DMS 273 (cell line): ENCODE data around the gene UBXN11.
"Not testable (repeated sequence)": the region's sequence is repeated elsewhere in the genome, so short reads cannot be mapped to it uniquely, and the experiment has no call there.

Source experiments
- DNase-seq: peaks from one replicate; lab custom pipeline; 2025; ENCODE audit not compliant: unreplicated experiment; lab: John Stamatoyannopoulos, UW

Gene UBXN11

DNA sequence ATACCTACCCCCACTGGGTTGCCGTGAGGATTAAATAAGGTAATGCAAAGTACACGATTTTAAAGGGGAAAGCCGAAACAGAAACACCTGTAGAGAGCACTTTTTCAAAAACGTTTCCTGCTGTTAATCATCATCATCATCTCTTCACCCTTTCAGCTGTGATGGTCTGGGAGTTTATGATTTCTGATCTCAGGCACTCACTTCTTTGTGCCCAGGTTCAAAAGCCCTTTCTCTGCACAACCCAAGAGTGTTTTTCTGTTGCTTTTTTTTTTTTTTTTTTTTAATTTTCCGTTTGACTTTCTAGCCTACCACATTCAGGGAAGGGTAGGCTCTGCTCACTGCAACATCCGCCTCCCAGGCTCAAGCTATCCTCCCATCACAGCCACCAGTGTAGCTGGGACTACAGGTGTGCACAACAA is 936 bp upstream of the UBXN11 start:
- DNase-seq = no peak

DNA sequence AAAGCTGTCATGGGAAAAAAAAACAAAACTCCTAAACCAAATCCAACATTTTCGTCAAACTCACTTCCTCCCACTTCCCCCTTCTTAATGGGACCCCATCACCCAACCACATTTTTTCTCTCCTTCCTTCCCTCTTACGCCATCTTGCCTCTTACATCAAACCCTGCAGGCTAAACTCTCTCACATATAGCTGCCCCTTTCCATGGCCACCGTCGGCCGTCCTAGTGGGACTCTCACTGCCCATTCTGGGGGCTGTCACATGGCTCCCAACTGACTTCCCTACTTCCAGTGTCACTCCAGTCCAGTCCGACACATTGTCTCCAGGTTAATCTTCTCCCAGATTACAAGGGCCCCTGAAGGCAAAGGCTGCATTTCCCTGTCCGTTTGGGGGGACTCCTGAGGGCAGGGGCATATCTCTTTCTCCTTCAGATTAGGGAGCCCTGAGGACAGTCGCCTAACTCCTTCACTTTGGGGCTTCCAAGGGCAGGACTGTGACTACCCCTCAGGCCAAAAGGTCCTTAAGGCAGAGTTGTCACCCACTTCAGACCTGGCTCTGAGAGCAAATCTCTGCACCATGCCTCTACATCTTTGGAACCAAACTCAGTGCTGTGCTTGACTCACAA is 658 bp downstream of the UBXN11 start:
- no peak for DNase-seq

DNA sequence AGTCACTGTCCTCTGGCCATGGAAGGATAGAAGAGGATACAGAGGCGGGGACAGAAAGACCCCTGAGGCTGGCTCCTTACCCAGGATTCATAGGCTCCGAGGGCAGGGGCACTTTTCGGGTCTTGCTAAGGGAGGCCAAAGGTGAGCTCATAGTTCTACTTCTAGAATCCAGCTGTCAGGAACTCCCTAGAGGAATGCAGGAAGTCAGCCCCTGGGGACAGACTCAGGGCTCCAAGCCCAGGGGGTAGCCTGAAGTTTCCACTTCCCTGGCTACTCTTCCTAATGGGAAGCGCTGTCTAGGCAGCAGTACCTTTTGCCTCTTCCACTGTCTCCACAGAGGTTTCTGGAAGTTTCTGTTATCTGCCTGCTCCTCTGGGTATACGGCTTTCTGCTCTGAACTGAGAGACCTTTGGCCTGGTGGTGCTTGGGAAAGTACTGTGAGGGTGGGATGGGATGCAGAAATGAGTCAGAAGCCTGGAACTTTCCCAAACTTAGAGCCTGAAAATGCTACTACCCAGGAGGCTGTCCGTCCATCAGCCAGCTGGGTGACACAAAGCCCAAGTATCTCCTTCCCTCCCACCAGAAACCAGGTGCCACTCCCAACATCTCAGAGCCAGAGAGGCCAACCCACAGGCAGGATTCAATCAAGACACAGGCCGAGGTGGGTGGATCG is 3.6 kb downstream of the UBXN11 start:
- DNase-seq = peak; percentile 39

DNA sequence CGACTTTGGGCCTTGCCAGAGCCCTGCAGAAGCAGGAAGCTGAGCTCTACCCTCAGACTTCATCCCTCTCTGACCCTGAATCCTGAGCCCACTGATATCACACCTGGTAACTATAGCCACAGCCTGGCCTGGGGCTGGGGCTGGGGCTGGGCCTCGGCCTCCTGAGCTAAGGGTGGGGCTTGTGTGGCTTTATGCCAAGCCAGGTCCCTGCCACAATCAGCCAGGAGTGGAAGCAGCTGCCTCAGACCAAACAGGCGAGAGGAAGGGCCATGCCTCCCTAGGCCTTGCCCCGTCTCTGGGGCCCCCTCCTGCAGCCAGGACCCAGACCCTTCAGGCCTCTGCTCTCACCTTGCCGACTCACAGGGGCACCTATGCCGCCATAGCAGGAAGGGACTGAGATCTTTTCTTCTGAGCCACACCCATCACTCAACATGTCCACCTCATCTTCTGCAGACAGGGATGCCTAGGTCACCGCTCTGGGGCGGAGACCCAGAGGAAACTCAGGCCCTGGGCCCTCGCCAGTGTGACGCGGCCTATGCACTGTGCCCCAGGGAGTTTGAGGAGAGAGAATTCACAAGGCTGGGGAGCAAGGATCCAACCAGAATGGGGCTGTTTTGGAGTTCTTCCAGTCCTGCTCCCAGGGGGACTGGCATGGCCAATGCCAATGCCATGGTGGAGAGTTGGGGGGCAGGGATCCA is 5.7 kb downstream of the UBXN11 start:
- DNase-seq = no peak

DNA sequence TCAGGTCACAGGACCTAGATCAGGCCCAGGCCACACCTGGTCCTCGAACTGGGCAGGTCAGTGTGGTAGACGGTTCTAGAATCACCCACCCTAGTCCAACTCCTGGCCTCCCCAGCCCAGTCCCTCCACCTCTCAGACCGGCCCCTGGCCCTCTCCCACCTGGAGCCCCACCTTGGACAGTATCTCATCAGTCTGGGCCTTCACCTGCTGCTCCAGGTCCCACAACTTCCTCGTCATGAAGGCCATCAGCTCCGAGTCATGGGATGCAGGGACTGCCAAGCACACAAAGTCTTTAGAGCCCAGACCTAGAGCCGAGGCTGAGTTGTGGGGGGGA is 8.7 kb downstream of the UBXN11 start:
- no peak for DNase-seq

DNA sequence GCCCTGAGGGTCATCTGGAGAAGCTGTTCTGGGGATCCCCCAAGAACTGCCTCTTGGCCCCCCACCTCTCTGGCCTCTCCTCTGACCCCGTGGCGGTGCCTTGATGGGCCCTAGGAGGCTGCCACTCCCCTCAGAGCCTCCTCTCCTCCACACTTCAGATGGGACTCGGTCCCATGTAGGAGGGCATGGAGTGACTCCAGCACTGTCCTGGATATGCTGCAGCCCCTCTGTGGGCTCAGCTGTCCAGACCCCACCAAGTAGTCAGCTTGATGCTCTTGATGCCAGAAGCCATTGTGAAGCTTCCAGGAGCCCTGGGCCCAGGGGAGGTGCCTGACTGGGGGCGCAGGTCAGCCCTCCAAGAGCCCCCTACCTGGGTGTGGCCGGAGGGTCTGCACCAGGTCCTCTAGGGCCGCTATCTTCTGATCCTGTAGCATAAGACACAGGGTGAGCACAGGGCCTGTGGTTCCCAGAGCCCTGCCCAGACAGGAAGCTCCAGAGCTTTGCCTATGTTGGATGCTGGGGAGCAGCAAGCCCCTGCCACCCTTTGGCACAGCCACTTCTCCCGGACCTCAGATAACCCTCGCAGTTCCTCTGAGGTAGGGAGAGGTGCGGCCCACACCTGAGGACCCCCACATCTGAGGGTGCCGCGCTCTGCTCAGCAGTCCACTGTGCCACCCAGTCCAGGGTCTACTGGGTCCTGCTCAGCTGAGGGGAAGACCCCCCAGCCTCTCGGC is 9.2 kb downstream of the UBXN11 start:
- no peak for DNase-seq

DNA sequence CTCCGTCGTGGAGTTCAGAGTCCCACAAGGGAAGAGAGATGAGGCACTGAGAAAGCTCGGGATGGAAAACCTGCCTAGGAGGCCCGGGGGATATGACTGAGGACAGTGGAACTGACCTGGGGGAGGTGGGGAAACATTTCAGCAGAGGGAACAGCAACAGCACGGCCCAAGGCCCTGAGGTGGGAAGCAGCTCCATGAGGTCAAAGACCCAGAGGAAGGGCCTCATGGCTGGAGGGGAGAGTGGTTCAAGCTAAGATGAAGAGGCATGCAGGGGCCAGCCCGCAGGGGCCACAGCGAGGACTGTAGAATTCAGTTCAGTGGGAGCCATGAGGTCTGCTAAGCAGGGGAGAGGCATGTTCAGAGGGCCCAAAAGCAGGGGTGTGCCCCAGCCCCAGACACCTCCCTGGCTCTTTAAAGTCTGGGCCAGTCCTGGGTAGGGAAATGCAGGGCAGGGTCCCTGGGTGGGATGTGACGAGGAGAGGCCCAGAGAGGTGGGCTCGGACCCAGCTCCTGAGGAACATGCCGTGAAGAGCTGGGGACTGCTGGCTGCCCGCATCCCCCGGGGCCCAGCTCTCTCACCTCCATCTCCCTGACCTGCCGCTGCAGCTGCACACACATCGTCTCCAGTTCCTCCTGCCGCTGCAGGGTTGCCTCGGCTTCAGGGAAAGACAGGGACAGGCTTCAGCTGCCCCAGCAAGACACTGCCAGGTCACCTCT is 9.9 kb downstream of the UBXN11 start:
- DNase-seq = no peak

DNA sequence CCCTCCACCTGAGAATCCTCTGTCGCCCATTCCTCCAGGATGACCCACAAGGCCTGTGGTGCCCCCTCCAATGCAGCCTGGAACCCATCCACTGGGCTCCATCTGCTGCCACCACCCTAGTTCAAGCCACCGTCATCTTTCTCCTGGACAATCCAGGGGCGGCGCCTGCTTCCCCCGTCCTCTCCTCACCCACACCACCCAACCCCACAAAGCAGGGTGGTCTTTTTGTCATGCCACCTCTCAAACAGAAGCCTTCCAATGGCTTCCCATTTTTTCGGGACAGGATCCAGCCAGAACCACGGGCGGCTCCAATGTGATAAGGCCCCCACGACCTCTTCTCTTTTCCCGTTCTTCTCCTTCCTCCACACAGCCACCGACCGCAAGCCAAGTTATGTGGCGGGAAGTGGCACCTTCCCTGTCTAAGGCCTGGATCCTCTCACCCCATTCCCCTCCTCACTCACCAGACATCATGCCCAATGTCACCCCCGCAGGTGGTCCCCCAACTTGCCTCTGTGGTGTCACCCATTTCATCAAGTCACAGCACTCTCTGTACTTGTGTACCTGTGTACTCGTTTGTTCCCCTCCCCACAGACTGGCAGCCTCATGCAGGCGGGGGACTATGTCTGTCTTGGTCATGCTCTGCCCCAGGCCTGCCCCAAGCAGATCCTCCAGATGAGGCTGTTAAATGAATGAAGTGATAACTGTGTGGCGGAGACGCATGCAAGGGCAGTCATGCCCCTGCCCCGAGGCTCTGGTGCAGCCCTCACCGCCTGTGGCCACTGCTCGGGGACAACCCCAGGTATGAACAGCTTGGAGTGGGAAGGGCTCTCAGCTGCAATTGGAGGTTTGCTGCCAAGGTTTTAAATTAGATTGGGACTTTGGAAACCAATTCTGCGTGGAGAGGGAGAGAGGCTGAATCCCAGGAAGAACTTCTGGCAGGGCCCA is 11.0 kb downstream of the UBXN11 start:
- no peak for DNase-seq

DNA sequence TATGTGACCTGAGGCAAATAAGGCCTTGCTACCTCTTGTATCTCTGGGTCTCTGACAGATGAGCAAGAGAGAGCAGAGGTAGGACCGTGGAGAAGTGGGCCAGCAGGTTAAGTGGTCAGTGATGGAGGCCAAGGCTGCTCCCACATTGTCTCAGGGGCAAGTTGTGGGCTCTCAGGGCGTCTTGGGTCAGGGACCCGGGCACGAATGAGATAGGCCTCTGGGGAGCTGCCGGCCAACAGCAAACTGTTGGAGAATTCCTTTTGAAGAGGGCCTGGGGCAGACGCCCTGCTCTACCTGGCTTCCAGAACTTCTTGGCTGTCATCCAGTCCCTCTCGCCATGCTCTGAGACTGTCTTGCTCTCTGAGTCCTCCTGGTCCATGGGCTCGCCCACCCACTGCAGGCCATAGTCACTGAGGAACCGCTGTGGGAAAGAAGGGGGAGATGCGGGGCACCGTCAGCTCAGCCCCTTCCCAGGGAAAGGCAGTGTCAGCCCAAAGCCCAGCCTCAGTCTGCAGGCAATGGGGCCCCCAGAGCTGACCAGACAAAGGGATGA is 12.4 kb downstream of the UBXN11 start:
- DNase-seq = no peak

DNA sequence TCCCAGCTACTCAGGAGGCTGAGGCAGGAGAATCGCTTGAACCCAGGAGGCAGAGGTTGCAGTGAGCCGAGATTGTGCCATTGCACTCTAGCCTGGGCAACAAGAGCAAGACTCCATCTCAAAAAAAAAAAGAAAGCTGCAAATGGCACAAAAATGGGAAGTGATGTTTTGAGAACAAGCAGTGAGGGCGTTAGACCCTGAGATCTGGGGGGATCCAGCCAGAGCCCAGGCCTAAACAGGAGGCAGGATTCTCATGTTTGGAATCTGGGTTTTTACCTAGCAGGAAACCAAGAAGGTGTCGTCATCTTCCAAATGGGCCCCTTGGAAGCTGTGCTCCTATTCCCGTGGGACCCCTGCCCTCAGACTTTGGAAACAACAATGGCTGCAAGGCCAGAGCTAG is 13.7 kb downstream of the UBXN11 start:
- DNase-seq = not testable (repeated sequence)

DNA sequence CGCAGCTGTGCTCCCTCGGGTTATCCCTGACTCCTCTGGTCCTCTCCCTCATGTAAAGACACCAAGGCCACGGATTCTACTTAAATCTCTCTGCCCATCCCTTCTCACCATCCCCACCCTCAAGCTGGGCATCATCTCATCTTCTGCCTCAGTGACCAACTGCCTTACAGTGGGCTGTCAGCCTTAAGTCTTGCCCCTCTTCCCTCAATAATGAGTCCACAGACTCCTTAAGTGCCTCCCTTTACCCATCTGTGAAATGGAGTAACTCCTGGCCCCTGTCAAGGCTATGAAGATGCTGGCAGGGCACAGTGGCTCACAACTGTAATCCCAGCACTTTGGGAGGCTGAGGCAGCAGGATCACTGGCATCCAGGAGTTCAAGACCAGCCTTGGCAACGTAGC is 14.5 kb downstream of the UBXN11 start:
- no peak for DNase-seq

DNA sequence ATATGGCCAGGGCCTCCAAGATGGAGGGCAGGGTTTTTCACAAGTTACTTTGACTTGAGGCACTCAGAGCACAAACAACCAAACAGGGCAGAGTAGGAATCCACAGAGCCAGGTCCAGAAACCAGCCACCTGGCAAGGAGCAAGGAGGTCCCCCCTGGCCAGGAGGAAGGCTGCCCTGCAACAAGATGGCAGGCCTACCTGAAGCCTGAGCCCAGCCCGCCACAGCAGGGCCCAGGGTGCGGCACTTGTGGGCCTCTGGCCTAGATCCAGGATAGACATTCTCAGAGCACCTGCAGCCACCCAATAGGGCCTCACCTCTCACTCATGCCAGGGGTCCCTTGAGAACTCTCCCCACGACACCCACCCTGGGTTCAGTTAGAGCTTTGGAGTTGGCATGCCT is 15.0 kb downstream of the UBXN11 start:
- no peak for DNase-seq

DNA sequence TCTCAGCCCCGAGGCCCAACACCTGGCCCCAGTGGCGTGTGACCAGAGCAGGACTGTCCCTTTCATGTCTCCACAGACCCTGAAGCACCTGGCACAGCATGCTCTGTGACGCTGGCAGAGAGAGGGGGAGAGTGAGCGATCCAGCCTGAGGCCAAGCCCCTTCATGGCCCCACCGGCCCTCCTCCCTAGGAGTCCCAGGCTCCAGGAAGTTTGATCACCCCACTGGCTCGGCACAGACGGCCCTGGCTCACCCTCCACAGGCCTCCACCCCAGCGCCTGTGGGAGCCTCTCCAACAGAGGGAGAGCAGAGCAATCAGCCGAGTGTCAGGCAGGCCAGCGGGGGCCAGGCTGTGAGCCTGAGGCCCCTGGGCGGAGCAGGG is 15.6 kb downstream of the UBXN11 start:
- no peak for DNase-seq

DNA sequence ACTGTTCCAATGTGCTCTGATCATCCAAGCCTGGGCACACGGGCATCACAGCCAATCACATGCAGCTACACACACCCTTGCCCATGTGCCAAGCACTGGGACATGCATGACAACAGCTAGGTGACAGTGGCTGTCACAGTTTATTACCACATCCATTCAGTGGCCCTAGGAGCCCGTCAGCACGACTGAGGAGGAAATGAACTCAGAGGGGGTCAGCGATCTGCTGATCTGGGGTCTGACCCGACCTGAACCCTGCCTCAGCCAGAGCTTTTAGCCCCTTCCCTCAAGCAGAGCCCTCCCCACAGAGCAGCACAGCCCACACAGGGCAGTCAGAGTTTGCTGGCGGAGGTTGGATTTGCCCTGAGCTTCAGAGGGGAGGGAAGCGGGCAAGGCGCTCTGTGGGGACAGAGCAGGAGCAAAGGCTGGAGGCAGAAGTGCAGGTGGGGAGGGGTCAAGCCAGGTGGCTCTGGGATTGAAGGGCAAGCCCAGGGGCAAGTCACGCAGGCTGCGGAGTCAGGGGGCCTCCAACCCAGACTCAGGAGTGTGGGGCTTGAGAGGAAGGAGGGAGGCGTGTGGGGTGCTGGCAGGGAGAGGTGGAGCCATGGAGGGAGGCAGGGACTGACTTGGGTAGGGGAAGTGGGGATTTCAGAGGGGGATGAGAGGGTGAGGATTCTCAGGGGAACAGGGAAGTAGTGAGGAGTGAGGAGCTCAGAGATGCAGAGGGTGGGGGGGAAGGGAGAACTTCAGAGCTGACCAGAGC is 16.1 kb downstream of the UBXN11 start:
- DNase-seq = no peak

DNA sequence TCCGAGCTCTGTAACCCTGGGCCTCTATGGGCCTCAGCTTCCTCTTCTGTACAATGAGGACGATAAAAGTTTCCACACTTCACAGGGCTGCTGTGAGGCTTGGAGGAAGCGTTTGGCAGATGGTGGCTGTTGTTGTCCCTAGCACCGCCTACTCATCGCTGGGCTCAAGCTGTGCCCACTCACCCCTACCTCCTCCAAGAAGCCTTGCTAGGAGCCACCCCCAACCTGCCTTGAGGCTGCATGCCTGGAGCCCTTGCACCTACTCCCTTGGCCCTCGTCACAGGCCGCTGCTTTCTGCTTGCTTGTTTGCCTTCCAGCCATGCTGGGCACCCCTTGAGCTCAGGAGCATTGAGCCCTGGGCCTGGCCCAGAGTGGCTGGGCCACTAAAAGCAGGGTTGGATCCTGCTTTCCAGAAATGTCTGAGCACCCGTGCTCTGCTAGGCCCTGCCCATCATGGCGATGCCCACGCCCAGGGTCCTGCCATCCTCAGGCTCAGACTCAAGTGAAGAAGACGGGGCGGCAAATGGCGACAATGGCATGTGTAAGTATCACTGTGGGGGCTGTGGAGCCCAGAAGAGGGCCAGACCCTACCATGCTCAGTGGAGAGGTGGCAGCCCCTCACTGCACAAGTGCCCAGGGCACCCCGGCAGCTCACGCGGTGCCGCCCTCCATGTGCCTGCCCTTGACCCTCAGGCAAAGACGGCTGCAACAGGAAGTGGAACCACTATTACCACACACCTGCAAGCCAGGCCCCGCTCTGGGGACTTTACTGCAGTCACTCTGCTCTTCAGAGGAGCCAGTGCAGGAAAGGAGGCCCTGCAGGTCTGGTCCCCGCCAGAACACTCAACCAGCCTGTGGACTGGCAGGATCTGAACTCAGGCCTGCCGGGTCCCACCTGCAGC is 17.0 kb downstream of the UBXN11 start:
- DNase-seq = peak; percentile 89

DNA sequence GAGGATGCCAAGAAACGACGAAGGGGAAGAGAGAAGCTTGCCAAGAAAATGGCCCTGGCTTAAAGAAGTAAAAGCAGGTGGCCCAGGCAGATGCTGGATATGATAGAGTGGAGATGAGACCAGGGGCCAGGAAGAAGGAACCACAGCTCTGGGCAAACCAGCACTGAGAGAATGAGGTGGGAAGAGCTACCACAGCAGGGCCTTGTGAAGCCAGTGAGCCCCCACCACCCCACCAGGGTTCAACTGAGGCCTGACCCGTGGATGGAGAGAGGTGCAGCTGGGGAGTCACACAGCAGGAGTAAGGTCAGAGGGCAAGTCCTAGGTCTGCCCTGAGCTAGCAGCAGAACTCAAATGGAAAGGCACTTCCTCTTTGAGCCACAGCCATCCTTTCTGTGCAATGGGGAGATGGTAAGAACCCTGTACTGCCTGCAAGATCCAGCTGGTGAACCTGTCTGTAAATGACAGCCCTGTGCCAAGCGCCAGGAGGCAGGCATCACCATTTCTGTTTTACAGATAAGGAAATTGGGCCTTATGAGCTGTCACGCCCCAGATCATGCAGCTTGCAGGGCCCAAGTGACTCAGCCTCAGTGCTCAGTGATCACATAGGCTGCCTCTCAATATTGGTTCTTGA is 18.0 kb downstream of the UBXN11 start:
- DNase-seq = peak; percentile 76

DNA sequence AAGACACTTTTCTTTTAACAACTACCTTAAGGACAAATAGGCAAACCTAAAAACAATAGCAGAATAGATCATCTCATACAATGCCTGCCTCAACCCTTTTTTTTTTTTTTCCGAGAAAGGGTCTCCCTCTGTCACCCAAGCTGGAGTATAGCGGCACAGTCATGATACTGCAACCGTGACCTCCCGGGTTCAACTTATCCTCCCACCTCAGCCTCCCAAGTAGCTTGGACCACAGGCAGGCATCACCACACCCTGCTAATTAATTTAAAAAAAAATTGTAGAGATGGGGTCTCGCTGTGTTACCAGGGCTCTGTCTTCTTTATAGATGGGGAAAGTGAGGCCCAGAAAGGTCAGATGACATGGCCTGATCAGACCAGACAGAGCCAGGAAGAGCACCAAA is 18.6 kb downstream of the UBXN11 start:
- no peak for DNase-seq
